Natural killer cell (primary cell): ENCODE results near the gene CHMP1B. TPM values are rescaled to one million over a fixed set of nuclear protein-coding genes. Genes with fewer than 3 reads are reported as not detected.
A peak's percentile ranks its signal among the peaks of the same experiment; 100 is the strongest.

ENCODE experiments used
- ATAC-seq, 3 donors: fragments of 150-1000 bp in 2 of 3; fragments of 200-7000 bp in 1 of 3; cut with Tn5 transposase; 1 replicate in 1 of 3; 2 replicates in 2 of 3; pipeline ENCODE4 v1.10.0; 2021; ENCODE audit warnings: mild to moderate bottlenecking in 2 of 3, moderate library complexity in 2 of 3
- DNase-seq, 2 donors: peaks; one replicate each; pipeline versions ENCODE4 v3.0.0 to v3.0.0-alpha.2; 2013 to 2021; ENCODE audit warnings: mixed read lengths in 1 of 2
- H3K27ac ChIP-seq: one replicate; pipeline ENCODE4 v1.5.1; 2013; ENCODE audit warnings: mild to moderate bottlenecking, low read length
- H3K27me3 ChIP-seq: one replicate; pipeline ENCODE4 v1.6.1; 2013; ENCODE audit warnings: low read length; ENCODE audit not compliant: control insufficient read depth, insufficient read depth
- H3K36me3 ChIP-seq: one replicate; pipeline ENCODE4 v1.6.1; 2013; ENCODE audit warnings: low read length; ENCODE audit not compliant: control insufficient read depth, insufficient read depth
- H3K4me1 ChIP-seq: one replicate; pipeline ENCODE4 v1.6.1; 2013; ENCODE audit warnings: low read length; ENCODE audit not compliant: control insufficient read depth, insufficient read depth
- H3K4me3 ChIP-seq: one replicate; pipeline ENCODE4 v1.5.1; 2013; ENCODE audit warnings: low read length
- H3K9me3 ChIP-seq: one replicate; pipeline ENCODE4 v1.6.1; 2013; ENCODE audit warnings: low read length; ENCODE audit not compliant: control insufficient read depth, insufficient read depth
- H3K27ac Mint-ChIP-seq, 2 donors: one replicate each; pipeline ENCODE4 v1.8.0; 2022; ENCODE audit warnings: mild to moderate bottlenecking in 2 of 2, mixed read lengths in 2 of 2, moderate library complexity in 1 of 2
- H3K27me3 Mint-ChIP-seq, 2 donors: one replicate each; pipeline ENCODE4 v1.8.0; 2022; ENCODE audit warnings: low read depth in 2 of 2, mixed read lengths in 2 of 2
- H3K36me3 Mint-ChIP-seq: one replicate; pipeline ENCODE4 v1.8.0; 2022; ENCODE audit warnings: mixed read lengths
- H3K4me1 Mint-ChIP-seq, 2 donors: one replicate each; pipeline ENCODE4 v1.8.0; 2022; ENCODE audit warnings: mixed read lengths in 2 of 2
- H3K4me3 Mint-ChIP-seq: one replicate; pipeline ENCODE4 v1.8.0; 2022; ENCODE audit warnings: mild to moderate bottlenecking, moderate library complexity, mixed read lengths
- H3K9me3 Mint-ChIP-seq, 2 donors: one replicate each; pipeline ENCODE4 v1.8.0; 2022; ENCODE audit warnings: mixed read lengths in 2 of 2
- CTCF ChIP-seq: fragments of 200-600 bp; IDR thresholded peaks from one replicate; pipeline ENCODE4 v1.8.0; 2022; ENCODE audit warnings: antibody characterized with exemption
- WGBS: methylation state at CpG from one replicate; pipeline ENCODE4 v1.1.7; 2013; ENCODE audit warnings: missing lambda C conversion rate; ENCODE audit not compliant: insufficient coverage; 5-methylcytosine and 5-hydroxymethylcytosine counted together
- intact Hi-C: fragments of 100-400 bp; cut with micrococcal nuclease; formaldehyde crosslinking; loops from one replicate; pipeline ENCODE4 v1.14.2; 2022
- total RNA-seq, 4 donors: library from RNA; stranded (reverse); fragments of 120-200 nt in 1 of 4; gene quantifications; one replicate each; pipeline versions ENCODE4 v1.2.3 to v1.2.4, GENCODE V29; 2013 to 2022

Gene CHMP1B
- total RNA-seq, 3 donors from 2014 or later (not counting 1 experiment from before 2014, with no cell fraction given): 99.4 to 132 (median 110) TPM

DNA sequence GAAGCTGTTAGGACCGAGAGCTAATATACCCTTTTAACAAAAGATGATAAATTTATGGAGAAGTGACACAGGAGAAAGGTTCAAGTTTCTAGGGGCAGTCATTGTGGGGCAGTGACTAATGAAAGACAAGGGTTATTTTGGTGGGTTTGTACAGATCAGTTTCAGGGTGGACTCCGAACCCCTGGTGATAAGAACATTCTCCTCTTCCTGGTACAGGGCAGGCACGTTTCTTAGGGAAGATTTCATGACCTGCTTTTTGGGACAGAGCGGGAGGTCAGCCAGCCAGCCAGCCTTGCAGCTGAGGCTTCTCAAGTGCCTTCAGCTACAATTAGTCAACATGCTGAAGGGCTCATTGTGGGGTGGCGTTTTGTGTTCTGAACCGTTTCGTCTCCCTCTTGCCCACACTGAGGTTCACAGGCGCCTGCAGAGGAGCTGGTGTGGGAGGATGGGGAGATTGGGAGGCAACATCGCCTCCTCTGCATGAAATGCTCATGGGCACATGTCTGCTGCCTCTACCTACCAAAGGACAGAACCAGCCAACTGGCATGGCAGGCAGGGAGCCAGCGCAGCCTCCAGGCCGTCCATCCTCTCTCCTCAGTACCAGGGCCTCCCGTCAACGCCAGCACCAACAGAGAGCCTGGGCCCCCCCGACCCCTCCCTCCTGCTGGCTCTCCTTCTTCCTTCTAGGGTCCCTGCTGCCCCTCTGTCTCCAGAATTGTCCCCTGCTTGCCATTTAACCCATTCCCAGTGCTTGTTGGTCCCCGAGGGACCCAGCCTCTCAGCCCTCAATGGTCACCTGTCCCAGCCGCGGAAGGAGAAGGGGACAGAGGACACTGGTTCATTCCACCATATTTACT lies 9.6 kb downstream of the CHMP1B start:
- Mint-ChIP-seq H3K9me3 (no peaks in the 10 kb centered on the region), H3K36me3 (no peaks in the 10 kb centered on the region), H3K4me1 (peaks cover 4 to 7% of the 10 kb centered on the region in 2 donors), H3K27me3 (no peaks in the 10 kb centered on the region), H3K27ac (no peak overlapping the region), H3K4me3 (no peak overlapping the region)
- Histone ChIP-seq H3K36me3 (no peaks in the 10 kb centered on the region), H3K4me1 (no peaks in the 10 kb centered on the region), H3K27ac (no peak overlapping the region), H3K9me3 (no peaks in the 10 kb centered on the region), H3K4me3 (no peak overlapping the region), H3K27me3 (no peaks in the 10 kb centered on the region)
- WGBS: 83% methylated on average over 16 of the region's 17 CpGs
- no peak for TF ChIP-seq CTCF
- intact Hi-C loops: no loop called here
- ATAC-seq: no peak
- DNase-seq: no peak

- WGBS: 91% methylated on average over 19 of the region's 20 CpGs
- H3K27ac ChIP-seq: no peak overlapping the region
- no peaks in the 10 kb centered on the region for H3K36me3 Mint-ChIP-seq
- no peak overlapping the region for H3K4me3 Mint-ChIP-seq
- H3K9me3 Mint-ChIP-seq: no peaks in the 10 kb centered on the region
- H3K4me3 ChIP-seq: no peak overlapping the region
- H3K4me1 Mint-ChIP-seq: peaks cover 4 to 7% of the 10 kb centered on the region in 2 donors
- no peaks in the 10 kb centered on the region for H3K36me3 ChIP-seq
- ATAC-seq (no peak), DNase-seq (no peak)
- H3K27ac Mint-ChIP-seq: peak overlapping the region in 1 of 2 donors; percentile 5
- H3K27me3 Mint-ChIP-seq: no peaks in the 10 kb centered on the region
- TF ChIP-seq CTCF: no peak
- intact Hi-C loops: no loop called here
- H3K9me3 ChIP-seq: no peaks in the 10 kb centered on the region
- H3K4me1 ChIP-seq: no peaks in the 10 kb centered on the region
- no peaks in the 10 kb centered on the region for H3K27me3 ChIP-seq
Measured at GRCh38 chr18:11861583-11862288, 10.5 kb downstream of the CHMP1B start.

GRCh38 chr18:11862468-11863137 lies 11.4 kb downstream of the CHMP1B start:
- H3K27me3 ChIP-seq: no peaks in the 10 kb centered on the region
- H3K36me3 ChIP-seq: no peaks in the 10 kb centered on the region
- H3K4me1 Mint-ChIP-seq: peaks cover 0 to 4% of the 10 kb centered on the region in 2 donors
- no peaks in the 10 kb centered on the region for H3K27me3 Mint-ChIP-seq
- no peak for DNase-seq
- H3K27ac ChIP-seq: no peak overlapping the region
- H3K4me3 ChIP-seq: no peak overlapping the region
- H3K9me3 ChIP-seq: no peaks in the 10 kb centered on the region
- TF ChIP-seq CTCF: no peak
- no peak overlapping the region for H3K4me3 Mint-ChIP-seq
- H3K9me3 Mint-ChIP-seq: no peaks in the 10 kb centered on the region
- no peak overlapping the region for H3K27ac Mint-ChIP-seq
- no peak for ATAC-seq
- intact Hi-C loops: no loop called here
- no peaks in the 10 kb centered on the region for H3K4me1 ChIP-seq
- WGBS: 83% methylated on average over 6 of the region's 6 CpGs
- no peaks in the 10 kb centered on the region for H3K36me3 Mint-ChIP-seq
